Measurements from ENCODE around the gene MCEE.

The MCEE gene

DNA sequence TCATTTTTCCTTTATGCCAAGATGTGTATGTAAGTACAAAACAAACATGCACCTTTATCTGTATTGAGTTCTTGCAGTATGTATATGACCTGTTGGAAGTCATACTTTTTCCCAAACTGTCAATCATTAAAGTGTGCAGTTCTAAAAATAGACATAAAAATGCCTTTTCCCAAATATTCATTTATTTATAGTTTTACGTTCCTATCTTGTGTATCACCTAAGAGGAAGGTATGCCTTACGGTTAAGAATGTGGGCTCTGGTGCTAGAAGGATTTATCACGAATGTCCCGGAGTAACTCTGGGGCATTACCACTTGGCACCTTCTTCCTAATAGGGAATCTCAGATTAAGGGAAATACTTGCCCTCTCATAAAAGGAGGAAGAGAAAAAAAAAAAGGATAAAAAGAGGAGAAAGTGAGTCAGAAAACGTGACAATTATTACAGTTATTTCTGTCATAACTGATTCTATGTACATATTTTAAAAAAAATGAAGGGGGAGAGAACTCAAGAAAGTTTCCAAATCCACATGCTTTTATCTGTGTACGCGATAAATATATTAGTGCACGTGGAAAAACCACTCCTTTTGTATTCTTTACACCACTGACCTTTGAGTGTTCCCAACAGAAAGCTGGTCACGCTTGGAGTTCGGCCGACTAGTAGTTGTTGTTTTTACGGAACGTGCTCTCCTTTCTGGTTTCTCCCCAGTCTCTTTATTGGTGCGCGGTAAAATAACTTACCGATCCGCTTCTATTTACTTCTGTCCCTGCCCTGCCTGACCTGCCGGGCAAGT lies 721 bp downstream of the MCEE start:
- H3K4me3 ChIP-seq (ENCODE audit: low read depth, low read length) = peak overlapping the region; percentile 78
- TF ChIP-seq, protein P1, sequence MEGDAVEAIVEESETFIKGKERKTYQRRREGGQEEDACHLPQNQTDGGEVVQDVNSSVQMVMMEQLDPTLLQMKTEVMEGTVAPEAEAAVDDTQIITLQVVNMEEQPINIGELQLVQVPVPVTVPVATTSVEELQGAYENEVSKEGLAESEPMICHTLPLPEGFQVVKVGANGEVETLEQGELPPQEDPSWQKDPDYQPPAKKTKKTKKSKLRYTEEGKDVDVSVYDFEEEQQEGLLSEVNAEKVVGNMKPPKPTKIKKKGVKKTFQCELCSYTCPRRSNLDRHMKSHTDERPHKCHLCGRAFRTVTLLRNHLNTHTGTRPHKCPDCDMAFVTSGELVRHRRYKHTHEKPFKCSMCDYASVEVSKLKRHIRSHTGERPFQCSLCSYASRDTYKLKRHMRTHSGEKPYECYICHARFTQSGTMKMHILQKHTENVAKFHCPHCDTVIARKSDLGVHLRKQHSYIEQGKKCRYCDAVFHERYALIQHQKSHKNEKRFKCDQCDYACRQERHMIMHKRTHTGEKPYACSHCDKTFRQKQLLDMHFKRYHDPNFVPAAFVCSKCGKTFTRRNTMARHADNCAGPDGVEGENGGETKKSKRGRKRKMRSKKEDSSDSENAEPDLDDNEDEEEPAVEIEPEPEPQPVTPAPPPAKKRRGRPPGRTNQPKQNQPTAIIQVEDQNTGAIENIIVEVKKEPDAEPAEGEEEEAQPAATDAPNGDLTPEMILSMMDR (IDR thresholded peaks at IDR 0.05; ENCODE audit: low read depth, low read length, missing control alignments) = no peak
- in situ Hi-C loops (cut with HindIII; ENCODE audit: low sequenced_read_pairs) = no loop called here
- DNase-seq (ENCODE audit: low read depth) = no peak

DNA sequence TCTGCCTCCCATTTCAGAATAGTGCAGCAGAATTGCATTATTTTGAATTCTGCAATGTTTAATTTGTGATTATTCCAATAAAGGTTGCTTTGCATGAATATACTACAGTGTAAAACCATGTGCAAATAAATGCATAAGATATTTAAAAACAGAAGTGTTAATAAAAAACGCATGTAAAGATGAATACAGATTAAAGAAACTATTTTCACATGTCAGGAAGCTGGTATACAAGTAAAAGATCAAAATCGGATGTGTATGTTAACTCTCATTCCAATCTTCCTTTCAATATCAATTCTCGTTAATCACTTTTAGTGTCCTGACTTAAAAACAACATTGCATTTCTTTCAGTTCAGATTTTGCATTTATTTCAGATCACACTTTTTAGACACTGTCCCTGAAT lies 3.1 kb downstream of the MCEE start:
- TF ChIP-seq, protein P1 (IDR thresholded peaks at IDR 0.05; ENCODE audit: low read depth, low read length, missing control alignments) = no peak
- in situ Hi-C loops (cut with HindIII; ENCODE audit: low sequenced_read_pairs) = no loop called here
- no peak for DNase-seq (ENCODE audit: low read depth)
- no peak overlapping the region for H3K4me3 ChIP-seq (ENCODE audit: low read depth, low read length)

DNA sequence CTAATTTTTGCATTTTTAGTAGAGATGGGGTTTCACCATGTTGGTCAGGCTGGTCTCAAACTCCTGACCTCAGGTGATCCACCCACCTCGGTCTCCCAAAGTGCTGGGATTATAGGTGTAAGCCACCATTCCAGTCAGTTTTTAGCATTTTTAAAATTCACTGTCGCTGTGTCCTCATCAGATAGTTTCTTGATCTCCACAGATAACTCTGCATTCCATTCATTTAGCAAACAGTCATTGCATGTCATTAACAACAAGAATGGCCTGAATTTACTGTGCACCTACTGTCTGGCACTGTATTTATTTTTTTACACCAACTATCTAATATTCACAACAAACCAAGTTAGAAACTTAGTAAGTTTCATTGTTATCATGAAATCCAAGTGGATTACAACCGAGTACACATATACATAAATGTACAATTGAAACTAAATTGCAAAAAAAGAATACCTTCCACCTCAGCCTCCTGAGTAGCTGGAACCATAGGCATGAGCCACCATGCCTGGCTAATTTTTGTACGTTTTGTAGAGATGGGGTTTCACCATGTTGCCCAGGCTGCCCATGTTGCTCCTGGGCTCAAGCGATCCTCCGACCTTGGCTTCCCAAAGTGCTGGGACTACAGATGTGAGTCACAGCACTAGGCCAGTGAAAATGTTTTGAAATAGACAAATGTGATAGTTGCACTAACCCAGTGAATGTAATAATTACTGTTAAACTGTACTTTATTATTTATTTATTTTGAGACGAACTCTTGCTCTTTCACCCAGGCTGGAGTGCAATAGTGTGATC lies 4.3 kb downstream of the MCEE start:
- no peak for DNase-seq (ENCODE audit: low read depth)
- in situ Hi-C loops (cut with HindIII; ENCODE audit: low sequenced_read_pairs) = no loop called here
- H3K4me3 ChIP-seq (ENCODE audit: low read depth, low read length) = no peak overlapping the region
- TF ChIP-seq, protein P1 (IDR thresholded peaks at IDR 0.05; ENCODE audit: low read depth, low read length, missing control alignments) = no peak

DNA sequence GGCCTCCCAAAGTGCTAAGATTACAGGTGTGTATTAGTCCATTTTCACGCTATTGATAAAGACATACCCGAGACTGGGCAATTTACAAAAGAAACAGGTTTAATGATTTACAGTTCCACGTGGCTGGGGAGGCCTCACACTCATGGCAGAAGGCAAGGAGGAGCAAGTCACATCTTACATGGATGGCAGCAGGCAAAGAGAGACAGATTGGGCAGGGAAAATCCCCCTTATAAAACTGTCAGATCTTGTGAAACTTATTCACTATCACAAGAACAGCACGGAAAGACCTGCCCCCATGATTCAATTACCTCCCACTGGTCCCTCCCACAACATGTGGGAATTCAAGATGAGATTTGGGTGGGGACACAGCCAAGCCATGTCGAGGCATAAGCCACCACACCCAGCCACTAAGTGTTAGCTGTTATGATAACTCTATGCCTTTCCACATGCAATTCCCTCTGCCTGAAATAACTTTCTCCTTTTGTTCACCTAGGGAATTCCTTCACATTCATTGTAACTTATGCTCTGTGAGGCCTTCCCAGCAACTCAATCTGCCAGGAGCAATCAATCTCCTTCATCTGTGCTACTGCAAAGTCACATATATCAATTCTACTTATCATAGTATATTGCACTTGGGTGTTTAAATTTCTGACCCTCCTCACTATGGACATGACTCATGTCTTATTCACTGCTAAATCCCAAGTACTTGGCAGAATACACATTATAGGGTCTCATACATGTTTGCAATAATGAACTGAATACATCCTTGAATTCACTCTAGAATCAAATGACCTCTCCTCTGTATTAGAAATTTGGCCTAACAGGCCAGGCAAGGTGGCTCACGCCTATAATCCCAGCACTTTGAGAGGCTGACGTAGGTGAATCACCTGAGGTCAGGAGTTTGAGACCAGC lies 7.4 kb downstream of the MCEE start:
- in situ Hi-C loops (cut with HindIII; ENCODE audit: low sequenced_read_pairs) = loop anchor here (5.0 kb wide), 1 partner anchor 55 kb away; the partner anchor contains the start of gene NAGK
- TF ChIP-seq, protein P1 (IDR thresholded peaks at IDR 0.05; ENCODE audit: low read depth, low read length, missing control alignments) = no peak
- no peak for DNase-seq (ENCODE audit: low read depth)
- no peak overlapping the region for H3K4me3 ChIP-seq (ENCODE audit: low read depth, low read length)

DNA sequence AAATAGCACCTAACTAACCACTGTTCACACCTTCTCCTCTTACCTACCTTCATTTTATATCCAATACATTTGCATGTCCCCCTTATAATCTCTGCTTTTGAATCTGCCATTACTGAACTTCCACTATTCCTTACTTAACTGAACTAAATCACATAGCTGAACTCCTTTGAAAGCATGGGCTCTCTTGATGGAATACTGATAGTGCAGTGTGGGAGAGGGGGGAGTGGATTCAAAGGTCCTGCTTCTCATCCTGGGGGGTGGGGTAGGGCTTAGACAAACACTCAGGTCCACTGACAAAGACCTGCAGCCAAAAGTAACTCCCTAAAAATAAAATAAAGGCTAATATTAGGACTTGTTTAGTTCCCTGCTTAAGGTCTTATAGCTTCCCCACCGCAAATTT lies 8.6 kb downstream of the MCEE start:
- H3K4me3 ChIP-seq (ENCODE audit: low read depth, low read length) = no peak overlapping the region
- TF ChIP-seq, protein P1 (IDR thresholded peaks at IDR 0.05; ENCODE audit: low read depth, low read length, missing control alignments) = no peak
- DNase-seq (ENCODE audit: low read depth) = no peak
- in situ Hi-C loops (cut with HindIII; ENCODE audit: low sequenced_read_pairs) = loop anchor here (5.0 kb wide), 1 partner anchor 54 kb away; the partner anchor contains the start of gene NAGK

DNA sequence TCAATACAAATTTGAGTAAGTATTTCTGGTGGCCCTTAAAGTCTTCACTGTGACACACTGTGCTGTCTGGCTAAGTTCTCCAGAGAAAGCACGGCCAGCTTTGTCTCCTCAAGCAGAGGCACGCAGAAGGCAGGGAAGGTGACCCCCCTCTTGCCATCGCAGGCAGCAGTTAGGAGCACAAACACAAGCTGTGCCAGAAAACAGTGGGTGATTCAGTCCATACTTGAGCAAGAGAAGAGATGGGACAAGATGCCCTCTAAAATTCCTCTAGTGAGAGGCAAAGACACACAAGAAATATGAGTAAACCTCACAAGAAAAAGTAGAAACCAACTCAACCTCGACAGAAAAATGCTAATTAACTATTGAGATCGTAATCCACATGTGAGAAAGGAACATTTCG lies 9.8 kb downstream of the MCEE start:
- DNase-seq (ENCODE audit: low read depth) = no peak
- TF ChIP-seq, protein P1 (IDR thresholded peaks at IDR 0.05; ENCODE audit: low read depth, low read length, missing control alignments) = no peak
- in situ Hi-C loops (cut with HindIII; ENCODE audit: low sequenced_read_pairs) = loop anchor here (5.0 kb wide), 1 partner anchor 53 kb away; the partner anchor contains the start of gene NAGK
- no peak overlapping the region for H3K4me3 ChIP-seq (ENCODE audit: low read depth, low read length)
